Tibial artery (tissue), 4 donors: ENCODE measurements around the gene ADAM12.

ENCODE experiments used
- DNase-seq, 2 donors: peaks; one replicate each; pipeline ENCODE4 v3.0.0-alpha.2; 2019
- H3K27ac ChIP-seq, 2 donors: fragments of 200-600 bp; sonication (generic) in 1 of 2; 1 replicate in 1 of 2; 2 replicates in 1 of 2; pipeline ENCODE4 v1.5.1; 2018 to 2019; ENCODE audit warnings: mild to moderate bottlenecking in 1 of 2
- H3K27me3 ChIP-seq, 2 donors: fragments of 200-600 bp; sonication (generic) in 1 of 2; one replicate each; pipeline versions ENCODE4 v1.5.1 to v1.6.0; 2016 to 2019
- H3K36me3 ChIP-seq, 3 donors: fragments of 200-600 bp; sonication (generic) in 2 of 3; one replicate each; pipeline ENCODE4 v1.5.1; 2016 to 2019; ENCODE audit warnings: mild to moderate bottlenecking in 2 of 3
- H3K4me1 ChIP-seq, 4 donors: fragments of 200-600 bp; sonication (generic) in 2 of 4; 1 replicate in 3 of 4; 2 replicates in 1 of 4; pipeline ENCODE4 v1.5.1; 2016 to 2019
- H3K4me3 ChIP-seq, 2 donors: fragments of 200-600 bp; sonication (generic) in 1 of 2; 1 replicate in 1 of 2; 2 replicates in 1 of 2; pipeline ENCODE4 v1.5.1; 2018 to 2019; ENCODE audit warnings: mild to moderate bottlenecking in 2 of 2
- H3K9me3 ChIP-seq, 3 donors: fragments of 200-600 bp; sonication (generic) in 1 of 3; one replicate each; pipeline ENCODE4 v1.5.1; 2016 to 2019
- intact Hi-C: fragments of 100-400 bp; cut with DNase I; formaldehyde crosslinking; loops from one replicate; pipeline ENCODE4 v1.15.0; 2023; ENCODE audit warnings: low total_unique reads
- TF ChIP-seq, protein P1 (sequence below), 2 experiments: fragments of 200-600 bp in 1 of 2; fragments of 450-650 bp in 1 of 2; IDR thresholded peaks; one replicate each; pipeline ENCODE4 v1.5.1; 2017 to 2019; ENCODE audit warnings: antibody characterized with exemption in 2 of 2, mild to moderate bottlenecking in 1 of 2, moderate library complexity in 1 of 2

Gene ADAM12

DNA sequence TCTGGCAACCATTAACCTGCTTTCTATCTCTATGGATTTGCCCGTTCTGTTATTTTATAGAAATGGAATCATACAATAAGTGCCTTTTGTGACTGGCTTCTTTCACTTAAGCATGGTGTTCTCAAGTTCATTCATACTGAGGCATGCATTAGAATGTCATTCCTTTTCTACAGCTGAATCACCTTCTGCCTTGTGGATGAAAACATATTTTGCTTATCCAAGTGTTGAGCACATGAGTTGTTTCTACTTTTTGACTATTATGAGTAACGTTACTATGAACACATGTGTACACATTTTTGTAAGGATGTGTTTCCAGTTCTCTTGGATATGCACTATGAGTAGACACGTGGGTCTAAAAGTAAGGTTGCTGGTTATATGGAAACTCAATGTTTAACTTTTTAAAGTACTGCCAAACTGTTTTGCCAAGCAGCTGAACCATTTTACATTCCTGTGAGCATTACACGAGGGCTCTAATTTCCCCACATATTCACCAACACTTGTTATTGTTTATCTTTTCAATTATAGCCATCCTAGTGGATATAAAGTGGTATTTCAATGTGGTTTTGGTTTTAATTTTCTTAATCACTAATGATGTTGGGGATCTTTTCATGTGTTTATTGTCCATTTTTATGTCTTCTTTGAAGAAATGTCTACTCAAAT lies 250.6 kb downstream of the ADAM12 start:
- TF ChIP-seq, protein P1, sequence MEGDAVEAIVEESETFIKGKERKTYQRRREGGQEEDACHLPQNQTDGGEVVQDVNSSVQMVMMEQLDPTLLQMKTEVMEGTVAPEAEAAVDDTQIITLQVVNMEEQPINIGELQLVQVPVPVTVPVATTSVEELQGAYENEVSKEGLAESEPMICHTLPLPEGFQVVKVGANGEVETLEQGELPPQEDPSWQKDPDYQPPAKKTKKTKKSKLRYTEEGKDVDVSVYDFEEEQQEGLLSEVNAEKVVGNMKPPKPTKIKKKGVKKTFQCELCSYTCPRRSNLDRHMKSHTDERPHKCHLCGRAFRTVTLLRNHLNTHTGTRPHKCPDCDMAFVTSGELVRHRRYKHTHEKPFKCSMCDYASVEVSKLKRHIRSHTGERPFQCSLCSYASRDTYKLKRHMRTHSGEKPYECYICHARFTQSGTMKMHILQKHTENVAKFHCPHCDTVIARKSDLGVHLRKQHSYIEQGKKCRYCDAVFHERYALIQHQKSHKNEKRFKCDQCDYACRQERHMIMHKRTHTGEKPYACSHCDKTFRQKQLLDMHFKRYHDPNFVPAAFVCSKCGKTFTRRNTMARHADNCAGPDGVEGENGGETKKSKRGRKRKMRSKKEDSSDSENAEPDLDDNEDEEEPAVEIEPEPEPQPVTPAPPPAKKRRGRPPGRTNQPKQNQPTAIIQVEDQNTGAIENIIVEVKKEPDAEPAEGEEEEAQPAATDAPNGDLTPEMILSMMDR (IDR thresholded peaks at IDR 0.05), result no peak

DNA sequence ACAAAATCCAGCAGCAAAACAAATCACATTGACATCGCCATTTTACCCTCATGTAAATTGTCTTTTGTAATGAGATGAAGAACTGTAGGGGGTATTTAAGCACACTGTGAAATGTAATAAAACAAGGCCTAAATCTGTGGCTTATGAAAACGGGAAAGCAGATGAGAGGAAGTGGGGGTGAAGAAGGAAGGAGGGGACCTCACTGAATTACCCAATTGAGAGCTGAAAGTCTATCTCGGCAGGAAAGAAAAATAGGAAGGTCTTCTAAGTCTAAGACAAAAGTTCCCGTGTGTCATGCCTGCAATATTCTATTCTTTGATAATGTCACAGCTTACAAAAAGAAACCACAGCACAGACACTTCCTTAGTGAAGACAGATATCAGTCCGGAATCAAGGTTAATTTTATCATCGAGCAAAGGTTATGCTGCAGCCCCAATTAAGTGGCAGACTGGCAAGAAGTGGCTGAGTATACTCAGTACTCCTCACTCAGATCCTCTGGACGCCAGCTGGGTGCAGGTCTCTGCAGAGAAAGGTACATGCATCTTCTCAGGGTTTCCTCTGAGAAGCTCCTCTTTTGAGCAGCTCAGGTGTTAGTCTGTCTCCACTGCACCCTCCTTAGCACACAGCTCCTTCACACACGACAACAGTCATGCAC lies 252.2 kb downstream of the ADAM12 start:
- Histone ChIP-seq H3K36me3 (no peaks in the 10 kb centered on the region), H3K27ac (no peak overlapping the region), H3K9me3 (no peaks in the 10 kb centered on the region), H3K4me3 (no peak overlapping the region), H3K27me3 (no peaks in the 10 kb centered on the region), H3K4me1 (no peaks in the 10 kb centered on the region)
- DNase-seq, result no peak
- intact Hi-C loops, result no loop called here
- TF ChIP-seq, protein P1 (IDR thresholded peaks at IDR 0.05), result no peak

More for the DNA sequence above, 250.6 kb downstream of the ADAM12 start:
- no peak for DNase-seq
- H3K36me3 ChIP-seq, result no peaks in the 10 kb centered on the region
- H3K27me3 ChIP-seq, result no peaks in the 10 kb centered on the region
- intact Hi-C loops, result no loop called here
- H3K9me3 ChIP-seq, result no peaks in the 10 kb centered on the region
- H3K27ac ChIP-seq, result no peak overlapping the region
- H3K4me3 ChIP-seq, result no peak overlapping the region
- no peaks in the 10 kb centered on the region for H3K4me1 ChIP-seq

DNA sequence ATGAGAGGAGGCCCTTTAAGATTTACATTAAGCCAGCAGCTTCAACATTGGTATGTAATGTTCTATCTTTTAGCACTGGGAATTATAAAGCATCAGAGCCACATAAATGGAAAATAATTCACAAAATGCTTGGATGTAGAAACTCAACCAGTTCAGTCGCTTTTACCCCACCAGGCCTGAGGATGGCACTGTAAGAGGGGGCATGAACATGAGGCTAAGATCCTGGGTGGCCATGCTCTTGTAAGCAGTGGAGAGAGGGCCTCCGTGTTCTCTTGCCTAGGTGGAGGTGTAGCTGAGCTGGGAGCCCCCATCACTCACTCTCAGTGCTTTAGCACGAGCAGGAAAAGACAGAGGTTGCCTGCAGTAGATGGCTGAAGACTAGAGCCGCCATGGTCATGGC lies 253.1 kb downstream of the ADAM12 start:
- Histone ChIP-seq H3K27me3 (no peaks in the 10 kb centered on the region), H3K9me3 (no peaks in the 10 kb centered on the region), H3K4me1 (no peaks in the 10 kb centered on the region), H3K4me3 (no peak overlapping the region), H3K36me3 (no peaks in the 10 kb centered on the region), H3K27ac (no peak overlapping the region)
- DNase-seq, result no peak
- intact Hi-C loops, result no loop called here
- TF ChIP-seq, protein P1 (IDR thresholded peaks at IDR 0.05), result no peak

DNA sequence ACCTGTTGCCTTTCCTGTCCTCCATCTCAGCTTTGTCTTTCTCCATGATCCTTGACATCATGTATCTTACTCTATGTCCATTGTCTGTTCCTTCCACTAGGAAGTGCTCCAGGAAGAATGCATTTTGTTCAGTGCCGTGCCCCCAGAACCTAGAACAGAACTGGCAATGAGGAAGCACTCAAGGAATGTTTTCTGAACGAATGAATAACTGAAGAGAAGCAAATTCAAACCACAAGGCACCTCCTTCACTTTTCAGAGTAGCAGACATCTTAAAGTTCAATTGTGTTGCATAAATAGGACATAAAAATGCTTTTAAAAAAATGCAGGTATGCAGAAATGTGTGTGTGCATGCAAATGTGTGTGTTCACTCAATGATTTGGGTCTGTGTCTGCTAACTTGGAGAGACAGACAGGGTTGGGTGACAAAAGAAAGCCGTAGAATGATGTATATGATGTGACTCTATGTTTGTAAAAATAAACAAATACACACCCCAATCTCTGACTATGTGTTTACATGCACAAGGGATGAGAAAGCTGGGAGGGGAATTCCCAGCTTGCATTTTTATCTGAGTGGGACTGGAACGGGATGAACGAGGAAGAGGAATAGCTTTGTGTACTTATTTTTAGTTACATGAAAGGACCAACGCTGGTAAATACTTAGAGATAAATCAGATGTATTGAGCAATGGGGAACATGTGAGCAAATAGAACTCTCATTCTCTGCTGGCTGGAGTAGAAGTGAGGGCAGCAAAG lies 254.2 kb downstream of the ADAM12 start:
- TF ChIP-seq, protein P1 (IDR thresholded peaks at IDR 0.05), result no peak
- no peak overlapping the region for H3K4me3 ChIP-seq
- no peak for DNase-seq

DNA sequence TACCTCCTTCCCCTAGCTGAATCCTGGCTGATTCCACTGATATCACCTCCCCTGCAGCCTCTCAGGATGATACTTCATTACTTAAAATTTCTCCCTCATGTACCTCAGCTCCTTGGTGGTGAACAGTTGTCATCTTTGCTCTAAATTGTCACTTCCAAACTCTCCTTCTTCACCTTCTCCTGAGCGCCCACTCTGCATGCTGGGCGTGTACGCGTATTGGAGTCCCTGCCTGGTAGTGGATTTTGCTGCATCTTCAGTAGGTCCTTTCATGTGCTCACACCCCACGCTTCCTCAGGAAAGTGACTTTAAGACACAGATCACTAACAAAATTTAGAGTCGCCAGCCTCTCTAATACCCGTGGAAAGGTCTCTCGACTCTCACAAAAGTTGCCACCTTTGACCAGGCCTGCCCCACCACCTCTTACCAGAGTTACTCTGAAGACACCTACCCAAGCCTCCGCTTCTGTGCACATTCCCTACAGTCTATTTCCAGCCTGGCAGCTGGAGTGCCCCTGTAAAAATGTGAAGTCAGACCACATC lies 255.1 kb downstream of the ADAM12 start:
- no peak overlapping the region for H3K27ac ChIP-seq
- H3K4me1 ChIP-seq, result no peaks in the 10 kb centered on the region
- intact Hi-C loops, result no loop called here
- no peaks in the 10 kb centered on the region for H3K36me3 ChIP-seq
- no peaks in the 10 kb centered on the region for H3K9me3 ChIP-seq
- TF ChIP-seq, protein P1 (IDR thresholded peaks at IDR 0.05), result no peak
- no peak overlapping the region for H3K4me3 ChIP-seq
- no peak for DNase-seq
- no peaks in the 10 kb centered on the region for H3K27me3 ChIP-seq

More for the DNA sequence above, 254.2 kb downstream of the ADAM12 start:
- Histone ChIP-seq H3K27me3 (no peaks in the 10 kb centered on the region), H3K27ac (no peak overlapping the region), H3K9me3 (no peaks in the 10 kb centered on the region), H3K4me1 (no peaks in the 10 kb centered on the region), H3K36me3 (no peaks in the 10 kb centered on the region)
- intact Hi-C loops, result no loop called here
